Adrenal gland (tissue), 12 donors: ENCODE results near the gene CBR3. TPM values are rescaled to one million over a fixed set of nuclear protein-coding genes. Genes with fewer than 3 reads are reported as not detected.

Source experiments
- DNase-seq, 7 donors: peaks; one replicate each; pipeline ENCODE4 v3.0.0-alpha.2; 2019 to 2020
- H3K27ac ChIP-seq, 5 donors: fragments of 200-600 bp; sonication (generic) in 4 of 5; 1 replicate in 3 of 5; 2 replicates in 2 of 5; pipeline versions ENCODE4 v1.5.1 to v1.8.0; 2016 to 2020; ENCODE audit warnings: mild to moderate bottlenecking in 1 of 5
- H3K27me3 ChIP-seq: fragments of 200-600 bp; 2 replicates; pipeline ENCODE4 v1.8.0; 2021
- H3K36me3 ChIP-seq, 2 donors: fragments of 200-600 bp; replicated peaks in 1 of 2; 1 replicate in 1 of 2; 2 replicates in 1 of 2; pipeline versions ENCODE4 v1.5.1 to v1.8.0; 2018 to 2022
- H3K4me1 ChIP-seq, 2 donors: fragments of 200-600 bp; replicated peaks in 1 of 2; 1 replicate in 1 of 2; 2 replicates in 1 of 2; pipeline versions ENCODE4 v1.5.1 to v1.8.0; 2018 to 2021
- H3K4me3 ChIP-seq, 4 donors: fragments of 200-600 bp; sonication (generic) in 3 of 4; one replicate each; pipeline ENCODE4 v1.5.1; 2016 to 2018
- H3K9me3 ChIP-seq, 3 donors: fragments of 200-600 bp; sonication (generic) in 1 of 3; replicated peaks in 1 of 3; 1 replicate in 2 of 3; 2 replicates in 1 of 3; pipeline versions ENCODE4 v1.5.1 to v1.8.0; 2016 to 2021
- POLR2A ChIP-seq, 2 donors: fragments of 450-650 bp; IDR thresholded peaks; one replicate each; pipeline ENCODE4 v1.6.1; 2017; ENCODE audit warnings: antibody characterized with exemption in 2 of 2, mild to moderate bottlenecking in 2 of 2, moderate library complexity in 1 of 2
- WGBS, 4 donors: extraction: QIAGEN DNeasy Blood & Tissue Kit in 2 of 4; methylation state at CpG; one replicate each; pipeline versions ENCODE4 v1.1.5 to v1.1.7; 2013 to 2017; 5-methylcytosine and 5-hydroxymethylcytosine counted together
- intact Hi-C, 2 donors: fragments of 100-400 bp; cut with DNase I; formaldehyde crosslinking; loops; one replicate each; pipeline versions ENCODE4 v1.14.1 to v1.15.0; 2022 to 2023
- polyA plus RNA-seq, 3 donors: library from polyadenylated mRNA; stranded (reverse); fragments of 200-250 nt in 2 of 3; fragments of 350-450 nt in 1 of 3; fragmentation: Illumina TruSeq in 1 of 3; extraction: RNeasy Lipid Tissue Mini Kit (QIAGEN cat#74804) in 1 of 3; gene quantifications; one replicate each; pipeline ENCODE4 v1.2.3, GENCODE V29; 2013 to 2014
- total RNA-seq, 9 donors: library from RNA; depleted of rRNA in 4 of 9; stranded (reverse); fragments of >200 nt in 4 of 9; fragments of 120-200 nt in 1 of 9; fragmentation: NEBNext Ultra II Directional in 1 of 9; extraction: Animal tissue kit (Norgen Biotek cat#: 25700) in 1 of 9; gene quantifications; one replicate each; pipeline versions ENCODE4 v1.1.0 to v1.2.4, GENCODE V29; 2013 to 2023
- TF ChIP-seq, protein P1 (sequence below), 6 experiments: fragments of 450-650 bp in 4 of 6; fragments of 200-600 bp in 2 of 6; sonication (generic) in 1 of 6; IDR thresholded peaks; 1 replicate in 5 of 6; 2 replicates in 1 of 6; pipeline versions ENCODE4 v1.5.1 to v1.8.0; 2016 to 2021; ENCODE audit warnings: antibody characterized with exemption in 6 of 6, mild to moderate bottlenecking in 2 of 6, moderate library complexity in 1 of 6
- donor health status: healthy with polysubstance abuse.
- donor health status: Bipolar disorder and iron deficiency.
- donor health status: DM: yes; HTN: yes; CAD: no.
- donor health status: DM: no; HTN: no; CAD: no.
- donor health status: DM: no; HTN: no; CAD: no.
- donor health status: DM: yes; HTN: yes; CAD: no.

The CBR3 gene
- total and polyA plus RNA-seq, 12 donors = 0.83 to 10.7 (median 2.8) TPM

DNA sequence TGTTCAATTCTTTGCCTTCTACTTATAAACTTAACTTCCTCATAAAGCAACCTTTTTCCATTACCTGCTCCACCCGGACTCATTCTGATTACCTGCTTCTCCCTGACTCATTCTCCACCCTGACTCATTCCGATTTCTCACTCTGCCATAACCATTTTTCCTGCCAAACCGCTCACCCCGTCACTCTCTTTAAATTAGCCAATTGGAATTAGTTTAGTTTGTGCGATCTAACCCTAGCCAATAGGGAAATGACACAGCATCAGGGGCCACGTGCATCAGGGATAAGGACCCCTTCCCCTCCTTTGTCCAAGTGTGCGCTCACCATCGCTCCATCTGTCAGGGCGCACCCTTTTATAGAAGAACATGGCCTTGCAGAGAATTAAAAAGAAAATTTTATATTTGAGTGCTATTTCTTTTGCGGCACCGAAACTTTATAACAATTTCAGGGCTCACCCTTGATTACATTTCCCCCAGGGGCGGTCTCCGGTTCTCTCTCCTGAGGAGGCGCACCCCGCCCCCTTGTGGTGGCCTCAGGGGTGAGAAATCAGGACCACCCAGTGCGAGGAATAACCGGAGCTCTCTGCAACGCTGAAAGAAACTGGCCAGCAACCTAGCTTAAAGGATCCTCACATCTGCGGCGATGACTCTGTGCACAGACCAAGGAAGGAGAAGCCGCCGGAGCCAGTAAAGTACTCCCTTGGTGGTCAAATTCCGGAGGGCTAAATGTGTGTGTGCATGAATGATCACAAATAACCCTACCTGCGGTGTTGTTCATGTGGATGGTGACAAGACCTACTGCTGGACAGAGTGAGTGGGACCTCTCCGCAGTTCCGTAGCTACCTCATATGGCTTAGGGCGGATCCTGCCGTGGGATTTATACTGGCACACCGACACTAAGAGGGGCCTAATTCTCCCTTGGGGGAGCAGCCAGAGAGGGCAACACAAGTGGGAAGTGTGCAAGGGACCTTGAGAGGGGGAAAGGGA, 30.3 kb upstream of the CBR3 start:
- peak in 3 of 7 donors; percentile 47 to 52 (median 49) for DNase-seq
- Histone ChIP-seq H3K27ac (no peak overlapping the region), H3K36me3 (no peaks in the 10 kb centered on the region), H3K9me3 (no peaks in the 10 kb centered on the region), H3K27me3 (peaks cover 5% of the 10 kb centered on the region), H3K4me1 (no peaks in the 10 kb centered on the region), H3K4me3 (peak overlapping the region in 1 of 4 donors; percentile 7)
- 23 to 45% (median 36%) methylated on average over 21 to 29 of the region's 29 CpGs for WGBS, 4 donors
- no peak for TF ChIP-seq POLR2A (IDR thresholded peaks at IDR 0.05)
- TF ChIP-seq, protein P1, sequence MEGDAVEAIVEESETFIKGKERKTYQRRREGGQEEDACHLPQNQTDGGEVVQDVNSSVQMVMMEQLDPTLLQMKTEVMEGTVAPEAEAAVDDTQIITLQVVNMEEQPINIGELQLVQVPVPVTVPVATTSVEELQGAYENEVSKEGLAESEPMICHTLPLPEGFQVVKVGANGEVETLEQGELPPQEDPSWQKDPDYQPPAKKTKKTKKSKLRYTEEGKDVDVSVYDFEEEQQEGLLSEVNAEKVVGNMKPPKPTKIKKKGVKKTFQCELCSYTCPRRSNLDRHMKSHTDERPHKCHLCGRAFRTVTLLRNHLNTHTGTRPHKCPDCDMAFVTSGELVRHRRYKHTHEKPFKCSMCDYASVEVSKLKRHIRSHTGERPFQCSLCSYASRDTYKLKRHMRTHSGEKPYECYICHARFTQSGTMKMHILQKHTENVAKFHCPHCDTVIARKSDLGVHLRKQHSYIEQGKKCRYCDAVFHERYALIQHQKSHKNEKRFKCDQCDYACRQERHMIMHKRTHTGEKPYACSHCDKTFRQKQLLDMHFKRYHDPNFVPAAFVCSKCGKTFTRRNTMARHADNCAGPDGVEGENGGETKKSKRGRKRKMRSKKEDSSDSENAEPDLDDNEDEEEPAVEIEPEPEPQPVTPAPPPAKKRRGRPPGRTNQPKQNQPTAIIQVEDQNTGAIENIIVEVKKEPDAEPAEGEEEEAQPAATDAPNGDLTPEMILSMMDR (IDR thresholded peaks at IDR 0.05) = peak; percentile 12 to 48 (median 28)
- intact Hi-C loops = loop anchor here in 1 of 2 donors (10.0 kb wide), 1 partner anchor 60 kb away; no protein-coding TSS in a partner anchor

DNA sequence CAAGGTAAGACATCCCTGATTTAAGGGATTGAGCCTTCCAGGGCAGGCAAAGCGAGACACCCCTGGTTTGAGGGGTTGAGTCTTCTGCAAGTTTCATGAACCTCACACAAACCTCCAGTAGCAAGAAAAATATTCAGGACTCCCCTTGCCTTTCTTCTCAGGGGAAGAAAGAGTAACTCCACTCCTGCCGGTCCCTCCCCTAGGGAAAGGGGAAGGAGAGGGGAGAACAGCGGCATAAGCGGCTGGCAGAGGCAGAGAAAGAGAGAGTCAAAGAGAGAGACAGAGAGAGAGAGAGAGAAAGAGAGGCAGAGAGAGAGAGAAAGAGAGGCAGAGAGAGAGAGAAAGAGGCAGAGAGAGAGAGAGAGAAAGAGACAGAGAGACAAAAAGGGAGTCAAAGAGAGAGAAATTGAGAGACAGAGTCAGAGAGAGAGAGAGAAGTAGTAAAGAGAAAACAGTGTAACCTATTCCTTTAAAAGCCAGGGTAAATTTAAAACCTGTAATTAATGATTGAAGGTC, 29.5 kb upstream of the CBR3 start:
- TF ChIP-seq, protein P1 (IDR thresholded peaks at IDR 0.05) = no peak
- TF ChIP-seq POLR2A (IDR thresholded peaks at IDR 0.05) = no peak
- Histone ChIP-seq H3K27me3 (peaks cover 5% of the 10 kb centered on the region), H3K9me3 (no peaks in the 10 kb centered on the region), H3K36me3 (no peaks in the 10 kb centered on the region), H3K4me1 (no peaks in the 10 kb centered on the region), H3K27ac (no peak overlapping the region), H3K4me3 (no peak overlapping the region)
- no peak for DNase-seq
- intact Hi-C loops = loop anchor here in 1 of 2 donors (10.0 kb wide), 1 partner anchor 61 kb away; no protein-coding TSS in a partner anchor
- WGBS, 4 donors = 67 to 74% (median 69%) methylated on average over 4 of the region's 4 CpGs

DNA sequence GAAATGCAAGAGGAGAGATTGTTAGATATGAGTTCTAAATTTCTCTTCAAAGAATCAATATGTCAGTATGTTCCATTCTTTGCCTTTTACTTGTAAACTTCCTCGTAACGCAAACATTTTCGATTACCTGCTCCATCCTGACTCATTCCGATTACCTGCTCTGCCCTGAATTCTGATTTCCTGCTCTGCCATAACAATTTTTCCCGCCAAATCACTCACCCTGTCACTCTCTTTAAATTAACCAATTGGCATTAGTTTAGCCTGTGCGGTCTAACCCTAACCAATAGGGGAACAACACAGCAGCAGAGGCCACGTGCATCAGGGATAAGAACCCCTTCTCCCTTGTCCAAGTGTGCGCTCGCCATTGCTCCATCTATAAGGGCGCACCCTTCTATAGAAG, 25.0 kb upstream of the CBR3 start:
- intact Hi-C loops = loop anchor here in 1 of 2 donors (10.0 kb wide), 1 partner anchor 65 kb away; no protein-coding TSS in a partner anchor
- TF ChIP-seq, protein P1 (IDR thresholded peaks at IDR 0.05) = no peak
- TF ChIP-seq POLR2A (IDR thresholded peaks at IDR 0.05) = no peak
- WGBS, 4 donors = 90 to 95% (median 93%) methylated on average over 10 of the region's 10 CpGs
- Histone ChIP-seq H3K4me3 (no peak overlapping the region), H3K36me3 (no peaks in the 10 kb centered on the region), H3K27ac (no peak overlapping the region), H3K27me3 (no peaks in the 10 kb centered on the region), H3K4me1 (peaks cover 0 to 7% of the 10 kb centered on the region in 2 donors), H3K9me3 (no peaks in the 10 kb centered on the region)
- no peak for DNase-seq

DNA sequence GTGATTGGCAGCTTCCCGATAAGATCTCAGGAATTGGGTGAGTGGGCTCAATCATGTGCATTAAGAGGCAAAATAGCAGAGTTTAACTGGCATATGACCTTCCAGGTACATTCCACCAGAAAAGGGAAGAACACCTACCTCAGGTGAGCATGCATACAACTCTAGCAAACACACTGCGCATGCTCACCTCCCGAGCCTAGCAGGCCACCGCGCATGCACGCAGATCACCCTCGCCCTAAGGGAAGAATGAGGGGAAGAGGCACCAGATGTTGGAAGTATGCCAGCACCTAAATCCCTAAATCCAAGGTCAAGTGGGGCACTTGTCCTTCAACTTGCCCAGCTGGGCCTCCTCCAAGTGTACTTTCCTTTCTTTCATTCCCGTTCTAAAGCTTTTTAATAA, 23.6 kb upstream of the CBR3 start:
- Histone ChIP-seq H3K36me3 (no peaks in the 10 kb centered on the region), H3K4me1 (peaks cover 0 to 7% of the 10 kb centered on the region in 2 donors), H3K4me3 (no peak overlapping the region), H3K27ac (no peak overlapping the region), H3K27me3 (no peaks in the 10 kb centered on the region), H3K9me3 (no peaks in the 10 kb centered on the region)
- TF ChIP-seq POLR2A (IDR thresholded peaks at IDR 0.05) = no peak
- TF ChIP-seq, protein P1 (IDR thresholded peaks at IDR 0.05) = no peak
- 71 to 92% (median 81%) methylated on average over 8 of the region's 8 CpGs for WGBS, 4 donors
- intact Hi-C loops = no loop called here
- DNase-seq = no peak
